BJ (cell line): ENCODE results near the gene TMEM33. TPM values are rescaled to one million over a fixed set of nuclear protein-coding genes. Genes with fewer than 3 reads are reported as not detected.

ENCODE experiments used
- CTCF ChIA-PET: fragments of 350-600 bp; formaldehyde crosslinking; extraction: SDS; loops from one replicate; lab custom pipeline; 2021; ENCODE audit warnings: antibody characterized with exemption, inconsistent platforms; lab: Yijun Ruan, JAX
- POLR2A ChIA-PET: fragments of 300-600 bp; sonication (Branson Sonifier 250); formaldehyde crosslinking; extraction: SDS; loops from one replicate; lab custom pipeline; 2021; ENCODE audit warnings: antibody characterized with exemption; lab: Charles Lee
- DNase-seq: peaks from one replicate; pipeline ENCODE4 v3.0.0-alpha.2; 2011; ENCODE audit warnings: low read depth
- H3K27me3 ChIP-seq: 2 replicates; pipeline ENCODE4 v1.6.0; 2011; ENCODE audit warnings: low read length; ENCODE audit not compliant: control insufficient read depth, insufficient read depth
- H3K36me3 ChIP-seq: 2 replicates; pipeline ENCODE4 v1.5.1; 2011; ENCODE audit warnings: low read length; ENCODE audit not compliant: control insufficient read depth, insufficient read depth
- H3K4me3 ChIP-seq: 2 replicates; pipeline ENCODE4 v1.5.1; 2011; ENCODE audit warnings: low read depth, mild to moderate bottlenecking, control low read depth, low read length
- CTCF ChIP-seq: IDR thresholded peaks from 2 replicates; pipeline ENCODE4 v1.5.1; 2011; ENCODE audit warnings: low read depth, mild to moderate bottlenecking, control low read depth, inconsistent platforms, low read length, moderate library complexity; ENCODE audit not compliant: insufficient read depth
- polyA plus RNA-seq: library from polyadenylated mRNA; depleted of rRNA; stranded (reverse); fragments of >200 nt; gene quantifications from 2 replicates; pipeline ENCODE4 v1.2.3, GENCODE V29; 2011

The TMEM33 gene
- polyA plus RNA-seq, 1 experiment: 39.3 TPM

- TF ChIP-seq CTCF: peak; percentile 20; the same call in 1 of the 2 replicates
- Histone ChIP-seq H3K27me3 (no peaks in the 10 kb centered on the region), H3K4me3 (no peak overlapping the region), H3K36me3 (no peaks in the 10 kb centered on the region; the same call in 1 of the 2 replicates)
- no peak for DNase-seq
- ChIA-PET POLR2A (no interaction called here), CTCF (interaction anchor here (0.7 to 1.5 kb wide), 3 partner anchors 13 to 325 kb away, joined by 3 to 6 read pairs (median 3); no protein-coding TSS in a partner anchor)
Observed at GRCh38 chr4:41957634-41958033, 22.4 kb downstream of the TMEM33 start.

DNA sequence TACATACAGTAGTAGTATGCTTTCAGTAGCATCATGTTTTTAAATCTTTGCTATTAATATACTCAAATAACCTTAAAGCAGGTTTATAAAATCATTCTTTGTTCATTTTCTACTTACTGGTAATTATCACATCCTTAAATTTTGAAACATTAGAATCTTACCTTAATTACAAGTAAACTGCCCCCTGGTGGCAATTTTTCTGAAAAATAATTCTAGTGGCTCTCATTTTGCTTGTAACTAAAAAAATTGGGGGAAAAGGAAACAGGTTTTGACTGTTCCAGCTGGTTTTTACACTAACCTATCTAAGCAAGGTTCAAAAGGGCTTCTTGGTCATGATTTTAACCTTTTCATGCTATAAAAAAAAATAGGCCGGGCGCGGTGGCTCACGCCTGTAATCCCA lies 27.9 kb downstream of the TMEM33 start:
- POLR2A ChIA-PET: no interaction called here
- no peak for DNase-seq
- Histone ChIP-seq H3K4me3 (no peak overlapping the region), H3K36me3 (no peaks in the 10 kb centered on the region), H3K27me3 (no peaks in the 10 kb centered on the region)
- CTCF ChIA-PET: interaction anchor here (0.6 to 1.5 kb wide), 2 partner anchors 13 to 80 kb away, joined by 4 to 6 read pairs; no protein-coding TSS in a partner anchor
- TF ChIP-seq CTCF: peak; percentile 45

GRCh38 chr4:41964401-41964800 lies 29.2 kb downstream of the TMEM33 start:
- H3K4me3 ChIP-seq: no peak overlapping the region
- POLR2A ChIA-PET: no interaction called here
- TF ChIP-seq CTCF: no peak
- CTCF ChIA-PET: interaction anchor here (1.0 to 1.5 kb wide), 2 partner anchors 9 to 11 kb away, joined by 3 to 6 read pairs; no protein-coding TSS in a partner anchor
- H3K36me3 ChIP-seq: no peaks in the 10 kb centered on the region
- DNase-seq: no peak
- no peaks in the 10 kb centered on the region for H3K27me3 ChIP-seq

DNA sequence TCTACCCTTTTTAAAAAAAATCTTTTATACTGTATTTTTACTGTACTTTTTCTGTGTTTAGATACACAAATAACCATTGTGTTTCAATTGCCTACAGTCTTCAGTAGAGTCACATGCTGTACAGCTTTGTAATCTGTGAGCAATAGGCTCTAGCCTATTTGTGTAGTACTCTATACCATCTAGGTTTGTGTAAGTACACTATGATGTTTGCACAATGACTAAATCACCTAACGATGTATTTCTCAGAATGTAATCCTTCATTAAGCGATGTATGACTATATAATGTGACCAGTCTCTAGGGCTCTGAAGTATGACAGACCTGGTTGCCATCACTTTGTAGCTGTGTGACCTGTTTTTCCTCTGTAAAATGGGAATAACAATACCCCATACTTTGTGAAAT lies 32.2 kb downstream of the TMEM33 start:
- POLR2A ChIA-PET: no interaction called here
- no peak overlapping the region for H3K4me3 ChIP-seq
- no peak for DNase-seq
- CTCF ChIA-PET: interaction anchor here (1.4 kb wide), 1 partner anchor 9 kb away, joined by 4 read pairs; no protein-coding TSS in a partner anchor
- no peaks in the 10 kb centered on the region for H3K27me3 ChIP-seq
- no peak for TF ChIP-seq CTCF
- H3K36me3 ChIP-seq: no peaks in the 10 kb centered on the region

- no peak overlapping the region for H3K4me3 ChIP-seq
Observed at GRCh38 chr4:41969671-41970070, 34.4 kb downstream of the TMEM33 start.

More at GRCh38 chr4:41969671-41970070, 34.4 kb downstream of the TMEM33 start:
- Histone ChIP-seq H3K27me3 (no peaks in the 10 kb centered on the region), H3K36me3 (no peaks in the 10 kb centered on the region)
- ChIA-PET POLR2A (no interaction called here), CTCF (no interaction called here)
- no peak for DNase-seq
- no peak for TF ChIP-seq CTCF
